ENCODE measurements around the gene ALOX15B.

The ALOX15B gene

GRCh38 chr17:8021565-8022359, 17.1 kb upstream of the ALOX15B start:
- TF ChIP-seq CTCF (IDR thresholded peaks at IDR 0.05) = no peak

GRCh38 chr17:8022360-8023003, 16.4 kb upstream of the ALOX15B start:
- no peak for TF ChIP-seq CTCF (IDR thresholded peaks at IDR 0.05)

GRCh38 chr17:8025176-8025911, 13.5 kb upstream of the ALOX15B start:
- TF ChIP-seq CTCF (IDR thresholded peaks at IDR 0.05) = no peak

GRCh38 chr17:8029121-8029520, 9.7 kb upstream of the ALOX15B start:
- no peak for TF ChIP-seq CTCF (IDR thresholded peaks at IDR 0.05)

DNA sequence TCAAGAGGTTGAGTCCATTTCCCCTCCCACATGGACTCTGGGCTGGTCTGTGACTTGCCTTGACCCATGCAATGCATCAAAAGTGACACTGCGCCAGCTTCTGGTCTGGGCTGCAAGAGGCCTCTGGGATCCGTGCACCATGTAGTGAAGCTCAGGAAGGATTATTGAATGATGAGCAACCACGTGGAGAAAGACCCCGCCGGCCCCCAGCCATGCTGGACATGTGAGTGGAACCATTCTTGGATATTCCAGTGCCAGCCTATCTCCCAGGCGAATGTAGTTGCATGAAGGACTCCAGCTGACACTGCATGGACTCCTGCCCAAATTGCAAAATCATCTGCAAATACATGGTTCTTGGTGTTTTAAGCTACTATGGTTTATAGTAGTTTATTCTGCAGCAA, 7.6 kb upstream of the ALOX15B start:
- TF ChIP-seq CTCF (IDR thresholded peaks at IDR 0.05) = no peak

DNA sequence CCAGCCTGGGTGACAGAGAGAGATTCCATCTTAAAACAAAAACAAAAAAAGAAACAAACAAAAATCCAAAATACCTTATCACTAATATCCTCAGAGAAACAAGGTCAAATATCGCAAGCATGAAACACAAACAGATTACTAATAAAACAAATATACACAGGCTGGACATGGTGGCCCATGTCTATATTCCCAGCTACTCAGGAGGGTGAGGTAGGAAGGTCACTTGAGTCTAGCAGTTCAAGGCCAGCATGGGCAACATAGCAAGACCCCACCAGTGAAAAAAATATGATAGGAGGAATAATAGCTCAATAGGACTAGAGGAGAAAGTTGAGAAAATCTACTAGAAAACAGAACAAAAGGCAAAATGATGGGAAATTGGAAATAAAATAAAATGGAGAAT, 6.9 kb upstream of the ALOX15B start:
- no peak for TF ChIP-seq CTCF (IDR thresholded peaks at IDR 0.05)

DNA sequence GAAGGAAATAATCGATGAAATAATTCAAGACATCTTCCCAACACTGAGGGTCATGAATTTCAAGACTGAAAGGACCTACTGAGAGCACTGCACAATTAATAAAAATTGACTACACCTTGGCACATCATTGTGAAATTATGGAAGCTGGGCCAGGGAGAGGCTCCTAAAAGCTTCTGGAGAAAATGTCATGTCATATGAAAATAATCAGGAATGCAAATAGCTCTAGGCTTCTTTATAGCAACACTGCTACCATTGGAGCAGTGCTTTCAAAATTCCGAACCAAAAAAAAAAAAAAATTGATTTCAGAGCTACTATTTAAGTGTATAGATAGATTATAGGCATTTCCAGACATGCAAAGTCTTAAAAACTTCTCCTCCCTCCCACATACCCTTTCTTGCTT, 6.4 kb upstream of the ALOX15B start:
- no peak for TF ChIP-seq CTCF (IDR thresholded peaks at IDR 0.05)

All from LNCAP (cell line).